GM18517 (cell line): ENCODE data around the gene WWTR1.

ENCODE experiments used
- ATAC-seq: cut with Tn5 transposase; IDR thresholded peaks from one replicate; pipeline ENCODE4 v1.9.1; 2021; ENCODE audit warnings: mild to moderate bottlenecking, moderate library complexity; ENCODE audit not compliant: unreplicated experiment

WWTR1 gene

GRCh38 chr3:149475451-149476060 is 182.3 kb downstream of the WWTR1 start:
- ATAC-seq = no peak

- ATAC-seq = no peak
These were observed 183.5 kb downstream of the WWTR1 start, which contains the start of gene TM4SF4 for GRCh38 chr3:149474250-149474817. Gene TM4SF4, plus strand, starts transcription at chr3:149474697. Its CDS starts 181 bp downstream, at chr3:149474878.

GRCh38 chr3:149473357-149474249 is 184.2 kb downstream of the WWTR1 start:
- no peak for ATAC-seq

- ATAC-seq = no peak
These were observed 185.6 kb downstream of the WWTR1 start for GRCh38 chr3:149472030-149472797.

- no peak for ATAC-seq
These were observed 187.4 kb downstream of the WWTR1 start for GRCh38 chr3:149470381-149470780.

GRCh38 chr3:149468504-149469212 is 189.2 kb downstream of the WWTR1 start:
- ATAC-seq = peak; percentile 92
